NCI-H2227 treated with DMSO at 0.1 percent for 48 hours (cell line): ENCODE data around the gene RAD51B.
A peak's percentile ranks its signal among the peaks of the same experiment; 100 is the strongest.

Source experiments
- DNase-seq: peaks from one replicate; lab custom pipeline; 2025; lab: John Stamatoyannopoulos, UW

RAD51B gene

GRCh38 chr14:67900231-67900630, 80.7 kb downstream of the RAD51B start:
- no peak for DNase-seq

GRCh38 chr14:67908052-67908754, 88.6 kb downstream of the RAD51B start:
- no peak for DNase-seq

GRCh38 chr14:67911562-67911961, 92.0 kb downstream of the RAD51B start:
- DNase-seq = no peak

GRCh38 chr14:67916430-67916829, 96.9 kb downstream of the RAD51B start:
- DNase-seq = no peak

GRCh38 chr14:67917006-67917405, 97.4 kb downstream of the RAD51B start:
- no peak for DNase-seq

GRCh38 chr14:67918838-67919237, 99.3 kb downstream of the RAD51B start:
- DNase-seq = no peak

GRCh38 chr14:67919259-67920032, 99.9 kb downstream of the RAD51B start:
- DNase-seq = no peak

GRCh38 chr14:67926821-67927220, 107.2 kb downstream of the RAD51B start:
- no peak for DNase-seq

GRCh38 chr14:67927244-67927643, 107.7 kb downstream of the RAD51B start:
- DNase-seq = no peak

- DNase-seq = no peak
These were observed 108.8 kb downstream of the RAD51B start for GRCh38 chr14:67928375-67928774.

- DNase-seq = no peak
These were observed 113.2 kb downstream of the RAD51B start for GRCh38 chr14:67932708-67933246.

GRCh38 chr14:67933266-67933665, 113.7 kb downstream of the RAD51B start:
- DNase-seq = no peak

- DNase-seq = peak; percentile 29
These were observed 114.5 kb downstream of the RAD51B start for GRCh38 chr14:67934087-67934486.

- DNase-seq = no peak
These were observed 115.3 kb downstream of the RAD51B start for GRCh38 chr14:67934862-67935261.

- DNase-seq = no peak
These were observed 115.8 kb downstream of the RAD51B start for GRCh38 chr14:67935371-67935770.

GRCh38 chr14:67938071-67938470, 118.5 kb downstream of the RAD51B start:
- DNase-seq = no peak

- no peak for DNase-seq
These were observed 121.2 kb downstream of the RAD51B start for GRCh38 chr14:67940486-67941455.

- no peak for DNase-seq
These were observed 122.0 kb downstream of the RAD51B start for GRCh38 chr14:67941456-67942018.

- DNase-seq = no peak
These were observed 122.6 kb downstream of the RAD51B start for GRCh38 chr14:67942080-67942710.

GRCh38 chr14:67943947-67944346, 124.4 kb downstream of the RAD51B start:
- DNase-seq = peak; percentile 88

- DNase-seq = no peak
These were observed 125.0 kb downstream of the RAD51B start for GRCh38 chr14:67944605-67945004.
